Occipital lobe (tissue), 2 donors: ENCODE data around the gene SLC38A1. TPM values are rescaled to one million over a fixed set of nuclear protein-coding genes. Genes with fewer than 3 reads are reported as not detected.

Experiments used
- DNase-seq: peaks from one replicate; lab custom pipeline; 2025; lab: John Stamatoyannopoulos, UW
- total RNA-seq: library from RNA; depleted of rRNA; stranded (reverse); fragments of >200 nt; gene quantifications from one replicate; pipeline ENCODE4 v1.2.3, GENCODE V29; 2014

The SLC38A1 gene
- total RNA-seq, 1 donor from 2014 or later = 310 TPM

DNA sequence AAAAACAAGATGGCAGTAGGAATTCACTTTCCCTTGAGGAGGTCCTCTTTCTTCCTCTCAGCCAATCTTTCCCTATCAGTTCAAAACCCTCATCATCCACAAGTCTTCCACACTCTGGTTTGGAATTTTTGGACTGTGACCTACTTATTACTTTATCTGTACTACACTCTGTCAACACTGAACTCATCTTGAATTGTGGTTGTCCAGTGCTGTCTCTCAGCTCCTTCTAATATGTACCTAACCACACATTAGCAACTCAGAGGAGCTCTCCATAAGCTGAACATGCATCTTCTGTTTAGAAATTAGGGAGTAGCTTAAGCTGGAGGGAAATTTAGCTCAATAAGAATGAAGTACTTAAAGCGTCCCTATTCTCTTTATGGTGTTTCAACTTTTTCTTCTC is 34.8 kb downstream of the SLC38A1 start:
- no peak for DNase-seq

DNA sequence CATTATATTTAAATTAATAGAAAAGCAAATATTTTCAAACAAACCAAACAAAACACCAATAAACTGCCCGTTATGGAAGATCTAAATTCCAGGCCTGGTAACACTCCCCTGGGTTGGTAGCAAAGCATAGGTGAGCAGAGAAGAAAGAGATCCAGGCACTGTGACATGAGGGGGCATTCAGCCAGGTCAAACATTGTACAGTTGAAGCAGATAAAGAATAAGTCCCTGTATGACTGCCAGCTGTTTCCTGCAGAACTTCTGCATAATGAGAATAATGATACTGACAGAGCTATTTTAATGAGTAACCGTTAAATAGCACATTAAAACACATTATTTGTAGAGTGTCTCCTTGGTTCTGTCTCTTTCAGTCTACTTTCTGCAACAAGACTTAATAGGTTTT is 35.4 kb downstream of the SLC38A1 start:
- DNase-seq = no peak

DNA sequence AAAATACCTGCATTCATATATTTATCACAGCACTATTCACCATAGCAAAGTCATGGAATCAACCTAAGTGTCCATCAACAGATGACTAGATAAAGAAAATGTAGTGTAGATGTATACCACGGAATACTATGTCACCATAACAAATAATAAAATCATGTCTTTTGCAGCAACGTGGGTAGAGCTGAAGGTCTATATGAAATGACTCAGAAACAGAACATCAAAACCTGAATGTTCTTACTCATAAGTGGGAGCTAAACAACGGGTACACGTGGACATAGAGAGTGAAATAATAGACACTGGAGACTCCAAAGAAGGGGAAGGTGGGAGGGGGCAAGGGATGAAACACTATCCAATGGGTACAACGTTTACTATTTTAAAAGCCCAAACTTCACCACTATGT is 37.9 kb downstream of the SLC38A1 start:
- no peak for DNase-seq

DNA sequence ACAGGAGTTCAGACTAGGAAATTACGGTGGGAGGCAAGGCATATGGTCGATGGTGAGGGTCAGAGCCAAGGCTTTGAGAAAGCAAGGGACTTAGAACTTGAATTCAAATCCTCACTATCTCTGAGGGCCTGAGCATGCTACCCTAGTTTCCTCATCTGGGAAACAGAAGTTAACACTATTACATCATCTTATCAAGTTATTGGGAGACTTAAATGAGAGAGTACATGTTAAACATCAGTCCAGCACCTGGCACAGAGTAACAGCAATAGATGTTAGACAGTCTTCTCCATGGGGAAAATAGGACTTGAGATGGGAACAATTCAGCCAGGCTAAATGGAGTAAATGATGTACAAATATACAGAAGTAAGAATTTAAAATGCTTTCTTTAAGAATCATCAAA is 38.5 kb downstream of the SLC38A1 start:
- DNase-seq = no peak

GRCh38 chr12:46227616-46228015 is 41.2 kb downstream of the SLC38A1 start:
- DNase-seq = no peak

GRCh38 chr12:46224386-46224785 is 44.5 kb downstream of the SLC38A1 start:
- no peak for DNase-seq

- DNase-seq = no peak
Observed at GRCh38 chr12:46223047-46223446, 45.8 kb downstream of the SLC38A1 start.

GRCh38 chr12:46222636-46223035 is 46.2 kb downstream of the SLC38A1 start:
- no peak for DNase-seq

- no peak for DNase-seq
Observed at GRCh38 chr12:46221255-46222128, 47.4 kb downstream of the SLC38A1 start.

- DNase-seq = no peak
Observed at GRCh38 chr12:46219877-46220655, 48.8 kb downstream of the SLC38A1 start.

DNA sequence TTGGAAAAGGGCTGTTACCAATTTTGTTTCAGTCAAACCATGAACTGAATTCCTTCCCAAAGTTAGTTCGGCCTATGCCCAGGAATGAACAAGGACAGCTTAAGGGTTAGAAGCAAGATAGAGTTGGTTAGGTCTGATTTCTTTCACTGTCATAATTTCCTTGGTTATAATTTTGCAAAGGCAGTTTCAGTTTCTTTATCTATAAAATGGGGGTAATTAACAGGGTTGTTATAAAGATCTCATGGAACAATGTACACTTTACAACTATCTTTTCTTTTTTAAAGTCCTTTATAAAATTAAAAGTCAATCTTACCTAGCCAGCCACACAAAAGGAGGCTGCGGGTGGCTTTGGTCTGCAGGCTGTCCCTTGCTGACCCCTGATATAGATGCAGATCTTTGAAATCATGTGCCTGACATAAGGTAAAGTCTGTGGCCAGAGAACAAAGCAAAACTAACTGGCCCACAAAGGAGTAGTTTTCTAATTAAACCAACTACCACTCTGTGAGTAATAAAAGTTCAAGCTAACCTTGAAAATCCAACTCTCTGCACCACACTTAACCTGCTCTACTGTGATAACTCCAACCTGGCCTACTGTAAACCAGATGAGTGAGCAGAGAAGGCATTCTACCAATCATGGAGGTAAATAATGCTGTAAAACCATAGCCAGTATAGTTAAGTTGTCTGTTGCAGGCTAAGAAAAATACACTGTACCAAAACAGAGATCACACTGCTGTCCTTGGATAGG is 49.5 kb downstream of the SLC38A1 start:
- no peak for DNase-seq

DNA sequence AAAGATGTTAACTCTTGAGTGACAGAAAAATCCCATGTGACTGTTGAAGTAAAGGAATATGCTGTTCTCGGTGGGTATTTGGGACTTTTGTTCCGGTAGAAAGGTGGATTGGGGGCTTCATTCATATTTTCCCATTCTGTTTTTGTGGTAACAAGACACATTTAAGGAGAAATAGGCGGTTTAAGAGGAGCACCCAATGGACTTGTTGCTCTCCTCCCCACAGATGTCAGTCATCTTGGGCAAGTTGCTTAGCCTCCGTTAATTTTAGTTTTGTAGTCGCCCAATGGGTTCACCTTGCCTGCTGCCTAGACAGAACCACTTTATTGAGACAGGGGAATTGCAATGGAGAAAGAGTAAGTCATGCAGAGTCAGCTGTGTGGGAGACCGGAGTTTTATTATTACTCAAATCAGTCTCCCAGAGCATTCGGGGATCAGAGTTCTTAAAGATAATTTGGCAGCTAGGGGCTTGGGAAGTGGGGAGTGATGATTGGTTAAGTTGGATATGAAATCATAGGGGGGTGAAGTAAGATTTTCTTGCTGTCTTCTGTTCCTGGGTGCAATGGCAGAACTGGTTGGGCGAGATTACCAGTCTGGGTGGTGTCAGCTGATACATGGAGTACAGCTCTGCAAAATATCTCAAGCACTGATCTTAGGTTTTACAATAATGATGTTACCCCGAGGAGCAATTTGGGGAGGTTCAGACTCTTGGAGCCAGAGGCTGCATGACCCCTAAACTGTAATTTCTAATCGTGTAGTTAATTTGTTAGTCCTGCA is 50.3 kb downstream of the SLC38A1 start:
- no peak for DNase-seq

DNA sequence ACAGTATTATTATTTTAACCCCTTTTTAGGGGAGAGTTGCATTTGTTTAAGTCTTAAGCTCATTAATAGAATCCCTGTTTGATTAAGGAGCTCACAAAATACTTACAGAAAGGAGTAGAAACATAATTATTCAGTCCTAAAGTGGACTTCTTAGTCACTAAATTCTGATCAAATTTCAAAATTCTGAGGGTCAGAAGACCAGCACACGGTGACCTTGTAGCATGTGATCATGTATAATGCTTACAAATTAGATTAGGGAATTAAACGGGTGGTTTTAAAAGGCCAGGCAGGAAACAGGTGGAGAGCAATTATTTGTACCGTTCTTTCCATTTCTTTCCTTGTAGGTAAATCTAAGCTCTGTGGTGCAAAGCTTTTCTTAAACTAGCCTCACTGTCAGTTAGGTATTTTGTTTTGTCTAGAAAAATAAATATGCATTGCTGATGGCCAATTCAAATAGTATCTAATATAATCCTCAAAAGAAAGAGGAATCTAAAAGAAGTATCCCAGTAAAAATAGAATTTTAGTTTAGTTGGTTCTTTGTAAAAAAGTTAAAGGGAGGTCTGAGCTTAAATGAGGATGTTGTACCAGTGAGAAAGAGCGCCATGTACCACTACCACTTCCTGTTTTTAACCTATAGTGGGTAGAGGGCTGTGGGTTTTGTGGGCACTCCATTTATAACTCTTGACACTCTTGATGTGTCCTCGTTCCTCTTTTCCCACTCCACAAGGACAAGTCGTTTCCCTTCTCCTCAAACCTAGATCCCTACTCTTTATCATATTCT is 51.1 kb downstream of the SLC38A1 start:
- DNase-seq = no peak

DNA sequence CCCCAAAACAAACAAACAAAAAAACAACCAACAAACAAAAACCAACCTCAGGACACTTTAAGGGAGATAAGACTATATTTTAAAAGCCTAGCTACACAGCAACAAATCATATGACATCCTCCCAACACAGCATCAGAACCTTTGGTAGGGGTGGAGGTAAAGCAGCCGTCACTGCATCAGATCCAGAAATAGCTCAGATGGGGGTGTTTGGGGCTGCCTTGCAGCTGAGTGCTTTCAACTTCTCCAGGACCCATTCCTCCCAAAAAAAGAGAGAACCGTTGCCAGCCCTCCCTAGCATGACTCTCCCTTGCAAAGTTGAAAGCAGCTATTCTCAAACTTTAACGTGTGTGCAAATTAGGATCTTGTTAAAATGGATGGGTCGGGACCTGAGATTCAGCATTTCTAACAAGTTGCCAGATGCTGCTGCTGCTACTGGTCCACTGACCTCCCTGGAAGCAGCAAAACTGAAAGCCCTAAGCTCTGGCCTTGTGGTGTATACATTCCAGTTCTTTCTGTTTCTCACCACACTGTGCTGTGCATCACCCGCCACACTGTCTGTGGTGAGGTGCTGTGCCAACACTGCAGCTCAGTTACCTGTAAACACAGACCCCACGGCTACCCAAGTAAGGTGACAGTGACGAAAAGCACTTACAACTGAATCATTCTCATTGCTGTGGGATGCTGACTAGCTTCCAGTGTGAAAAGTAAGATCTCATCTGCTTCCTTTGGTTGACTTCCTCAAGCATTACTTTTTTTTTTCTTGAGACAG is 54.0 kb downstream of the SLC38A1 start:
- no peak for DNase-seq

DNA sequence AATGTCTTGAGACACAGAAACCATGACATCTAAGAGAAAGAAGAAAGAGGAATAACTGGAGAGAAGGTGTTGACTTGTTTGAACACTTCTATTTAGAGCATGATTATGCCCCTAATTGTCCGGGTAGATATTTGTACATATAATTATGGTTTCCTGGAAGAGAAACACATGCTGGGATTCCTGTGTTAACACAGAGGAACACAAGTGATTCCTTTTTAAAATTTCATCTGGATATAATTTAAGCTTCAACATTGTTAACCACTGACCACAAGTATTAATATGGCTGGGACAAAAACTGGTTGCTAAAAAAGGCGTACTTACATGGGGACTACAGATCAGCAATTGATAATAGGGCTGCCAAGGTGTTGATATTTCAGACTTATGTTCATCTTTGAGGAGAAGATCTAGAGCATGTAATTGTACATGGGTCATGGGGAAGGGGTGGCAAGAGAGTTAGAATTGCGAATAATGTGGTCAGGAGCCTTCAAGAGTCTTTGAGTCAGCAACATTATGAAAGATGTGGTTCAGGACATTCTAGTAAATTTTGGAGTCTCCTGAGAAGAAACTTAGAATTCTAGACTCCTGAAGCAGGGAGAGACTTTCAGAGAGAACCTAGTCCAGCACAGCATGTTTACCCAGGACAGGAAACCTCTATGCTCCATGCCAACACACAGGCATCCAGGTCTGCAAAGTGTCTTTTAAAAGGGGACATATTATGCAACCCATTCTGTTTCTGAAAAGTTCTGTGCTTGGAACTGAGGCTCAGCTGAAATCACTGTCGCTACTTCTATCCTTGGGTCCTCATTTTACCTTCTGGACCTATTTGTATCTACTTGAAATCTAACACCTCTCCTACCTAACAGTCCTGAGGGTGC is 56.5 kb downstream of the SLC38A1 start:
- DNase-seq = no peak

DNA sequence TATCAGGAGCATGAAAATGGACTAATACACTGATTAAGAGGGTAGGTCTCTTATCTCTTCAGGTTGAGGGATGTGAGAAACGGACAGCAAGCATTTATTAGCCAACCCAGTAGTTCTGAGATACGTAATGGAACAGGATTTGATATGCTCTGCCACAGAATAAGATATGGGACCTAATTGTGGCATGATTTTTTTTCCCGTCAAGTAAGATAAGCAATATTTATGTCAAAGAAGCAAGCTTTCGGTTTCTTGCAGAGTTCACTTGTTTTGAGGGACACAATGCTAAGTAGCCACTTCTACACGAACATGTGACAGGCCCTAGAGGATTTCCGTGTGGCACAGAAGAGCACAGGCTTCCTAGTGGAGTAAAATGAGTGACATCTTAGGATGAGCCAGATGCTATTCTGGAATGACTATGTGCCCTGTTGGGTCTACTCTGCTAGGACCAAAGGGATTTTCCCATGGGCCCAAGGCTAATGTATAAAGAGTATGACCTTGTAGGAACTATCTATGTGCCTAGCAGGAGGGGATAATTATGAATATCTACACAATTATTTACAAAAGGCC is 57.9 kb downstream of the SLC38A1 start:
- DNase-seq = no peak

DNA sequence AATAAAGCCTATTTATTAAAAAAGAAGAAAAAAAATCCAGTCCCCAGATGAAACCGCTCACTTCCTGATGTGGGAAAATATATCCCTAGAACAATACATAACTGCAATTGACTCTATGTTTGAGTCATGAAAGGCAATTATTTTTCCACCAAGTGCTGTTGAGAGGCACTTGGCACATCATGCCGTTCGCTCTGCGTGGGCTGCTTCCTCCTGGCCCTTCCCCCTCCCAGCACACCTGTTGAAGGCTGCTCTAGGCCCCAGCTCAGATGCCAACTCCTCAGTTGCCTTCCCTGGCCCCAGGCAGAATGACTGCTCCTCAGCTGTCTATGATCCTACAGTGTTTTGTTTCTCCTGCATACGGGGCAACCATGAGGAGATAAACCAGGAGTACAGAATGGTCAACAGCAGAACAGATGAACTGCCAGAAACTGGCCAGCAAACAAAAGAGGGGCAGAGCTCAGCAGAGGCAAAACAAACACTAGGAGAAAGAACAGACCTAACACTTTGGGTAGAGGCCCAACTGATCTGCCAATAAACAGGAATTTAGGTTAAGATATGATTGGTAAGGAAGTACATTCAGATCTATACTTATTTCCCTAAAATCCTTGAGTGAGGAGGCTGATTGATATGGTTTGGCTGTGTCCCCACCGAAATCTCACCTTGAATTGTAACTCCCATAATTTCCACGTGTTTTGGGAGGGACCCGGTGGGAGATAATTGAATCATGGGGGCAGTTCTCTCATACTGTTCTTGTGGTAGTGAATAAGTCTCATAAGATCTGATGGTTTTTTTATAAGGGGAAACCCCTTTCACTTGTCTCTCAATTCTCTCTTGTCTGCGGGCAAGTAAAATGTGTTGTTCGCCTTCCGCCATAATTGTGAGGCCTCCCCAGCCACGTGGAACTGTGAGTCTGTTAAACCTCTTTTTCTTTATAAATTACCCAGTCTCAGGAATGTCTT is 58.6 kb downstream of the SLC38A1 start:
- DNase-seq = no peak
